ENCODE measurements around the gene RNF38.
"Not testable (repeated sequence)": the region's sequence is repeated elsewhere in the genome, so short reads cannot be mapped to it uniquely, and the experiment has no call there.

RNF38 gene

GRCh38 chr9:36328798-36329411 is 71.2 kb downstream of the RNF38 start:
- DNase-seq (ENCODE audit: low read depth) = peak; percentile 11

GRCh38 chr9:36325081-36325828 is 74.8 kb downstream of the RNF38 start:
- DNase-seq (ENCODE audit: low read depth) = no peak

GRCh38 chr9:36323926-36324325 is 76.1 kb downstream of the RNF38 start:
- DNase-seq (ENCODE audit: low read depth) = no peak

- no peak for DNase-seq (ENCODE audit: low read depth)
These were observed 77.6 kb downstream of the RNF38 start for GRCh38 chr9:36322462-36322861.

GRCh38 chr9:36321903-36322302 is 78.2 kb downstream of the RNF38 start:
- DNase-seq (ENCODE audit: low read depth) = not testable (repeated sequence)

GRCh38 chr9:36320466-36320865 is 79.6 kb downstream of the RNF38 start:
- DNase-seq (ENCODE audit: low read depth) = no peak

- no peak for DNase-seq (ENCODE audit: low read depth)
These were observed 80.3 kb downstream of the RNF38 start for GRCh38 chr9:36319806-36320205.

GRCh38 chr9:36319183-36319582 is 80.9 kb downstream of the RNF38 start:
- DNase-seq (ENCODE audit: low read depth) = no peak

- no peak for DNase-seq (ENCODE audit: low read depth)
These were observed 81.8 kb downstream of the RNF38 start for GRCh38 chr9:36318212-36318802.

GRCh38 chr9:36317766-36318165 is 82.3 kb downstream of the RNF38 start:
- DNase-seq (ENCODE audit: low read depth) = no peak

- no peak for DNase-seq (ENCODE audit: low read depth)
These were observed 83.3 kb downstream of the RNF38 start for GRCh38 chr9:36316611-36317317.

- DNase-seq (ENCODE audit: low read depth) = no peak
These were observed 84.0 kb downstream of the RNF38 start for GRCh38 chr9:36316049-36316448.

GRCh38 chr9:36315283-36315682 is 84.8 kb downstream of the RNF38 start:
- DNase-seq (ENCODE audit: low read depth) = no peak

GRCh38 chr9:36314740-36315139 is 85.3 kb downstream of the RNF38 start:
- DNase-seq (ENCODE audit: low read depth) = no peak

- DNase-seq (ENCODE audit: low read depth) = no peak
These were observed 93.4 kb downstream of the RNF38 start for GRCh38 chr9:36306471-36307306.

- not testable (repeated sequence) for DNase-seq (ENCODE audit: low read depth)
These were observed 95.7 kb downstream of the RNF38 start for GRCh38 chr9:36304366-36304765.

GRCh38 chr9:36301227-36301626 is 98.8 kb downstream of the RNF38 start:
- DNase-seq (ENCODE audit: low read depth) = no peak

- DNase-seq (ENCODE audit: low read depth) = no peak
These were observed 101.5 kb downstream of the RNF38 start for GRCh38 chr9:36298566-36298965.

- DNase-seq (ENCODE audit: low read depth) = no peak
These were observed 102.3 kb downstream of the RNF38 start for GRCh38 chr9:36297798-36298197.

GRCh38 chr9:36294996-36295395 is 105.1 kb downstream of the RNF38 start:
- DNase-seq (ENCODE audit: low read depth) = not testable (repeated sequence)

- no peak for DNase-seq (ENCODE audit: low read depth)
These were observed 106.2 kb downstream of the RNF38 start for GRCh38 chr9:36293918-36294317.

- DNase-seq (ENCODE audit: low read depth) = no peak
These were observed 106.9 kb downstream of the RNF38 start for GRCh38 chr9:36293171-36293570.

Data from activated T-cell treated with anti-CD3 and anti-CD28 coated beads for 1 hour (primary cell).